ENCODE data around the gene TMEM17. TPM values are rescaled to one million over a fixed set of nuclear protein-coding genes. Genes with fewer than 3 reads are reported as not detected.

The TMEM17 gene
- total and polyA plus RNA-seq, 2 experiments from 2014 or later: 0.94 to 1.7 TPM

GRCh38 chr2:62539606-62540407, 33.8 kb upstream of the TMEM17 start:
- Histone ChIP-seq H3K4me1 (ENCODE audit: insufficient read depth) (peaks cover 7% of the 10 kb centered on the region; the same call in 1 of the 2 replicates), H3K36me3 (ENCODE audit: insufficient read depth) (no peaks in the 10 kb centered on the region), H2AFZ (no peak overlapping the region), H3K27ac (ENCODE audit: low read depth) (no peak overlapping the region), H3K9me2 (ENCODE audit: insufficient read depth) (peaks cover 9% of the 10 kb centered on the region; the same call in 1 of the 2 replicates), H3K4me3 (no peak overlapping the region), H3F3A (replicated peaks; ENCODE audit: low read depth) (no peaks in the 10 kb centered on the region), H3K79me2 (replicated peaks; ENCODE audit: insufficient read depth) (no peaks in the 10 kb centered on the region), H4K20me1 (replicated peaks; ENCODE audit: insufficient read depth) (no peaks in the 10 kb centered on the region; the same call in 1 of the 2 replicates), H3K4me2 (no peak overlapping the region), H3K27me3 (ENCODE audit: insufficient read depth) (no peaks in the 10 kb centered on the region)
- DNase-seq (ENCODE audit: low spot score) (no peak), ATAC-seq (no peak)
- Mint-ChIP-seq H3K27ac (no peak overlapping the region), H3K4me1 (peaks cover 11% of the 10 kb centered on the region), H3K27me3 (ENCODE audit: insufficient read depth, low read depth, poor library complexity) (peaks cover 7% of the 10 kb centered on the region), H3K9me3 (peaks cover 13% of the 10 kb centered on the region), H3K36me3 (ENCODE audit: low read depth) (peaks cover 9% of the 10 kb centered on the region), H3K4me3 (no peak overlapping the region)
- TF ChIP-seq POLR2AphosphoS5 (IDR thresholded peaks at IDR 0.05; ENCODE audit: low read depth) (no peak), EZH2phosphoT487 (IDR thresholded peaks at IDR 0.05; ENCODE audit: unreplicated experiment) (no peak), CREB1 (CRISPR knock-in tag; IDR thresholded peaks at IDR 0.05; ENCODE audit: low read depth) (no peak), CTCF (conservative IDR thresholded peaks at IDR 0.05; ENCODE audit: low read depth in 2 of 2) (no peak)

DNA sequence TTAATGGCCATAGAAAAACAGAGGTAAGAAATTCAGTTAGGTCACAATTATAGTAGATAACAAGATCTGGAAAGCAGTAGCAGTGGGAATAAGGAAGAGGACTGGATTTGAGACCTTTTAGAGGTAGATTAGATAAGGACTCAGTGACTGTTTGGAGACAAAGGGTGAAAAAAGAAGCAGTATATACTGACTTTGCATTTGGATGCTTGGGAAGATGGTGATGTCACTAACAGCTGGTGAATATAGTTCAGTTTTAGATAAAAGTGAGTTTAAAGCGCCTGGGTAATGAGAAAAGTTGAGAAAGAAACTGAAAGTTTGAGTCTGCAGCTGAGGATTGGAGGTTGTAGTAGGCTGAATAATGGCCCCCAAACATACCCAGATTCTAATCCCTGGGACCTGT, 32.8 kb upstream of the TMEM17 start:
- Histone ChIP-seq H3K9me2 (ENCODE audit: insufficient read depth) (0 out of 2 replicates have a peak, but pooled peaks cover 7% of the 10 kb centered on the region), H3F3A (replicated peaks; ENCODE audit: low read depth) (no peaks in the 10 kb centered on the region), H3K4me1 (ENCODE audit: insufficient read depth) (peaks cover 7% of the 10 kb centered on the region; the same call in 1 of the 2 replicates), H3K4me2 (no peak overlapping the region), H3K27ac (ENCODE audit: low read depth) (no peak overlapping the region), H4K20me1 (replicated peaks; ENCODE audit: insufficient read depth) (no peaks in the 10 kb centered on the region; the same call in 1 of the 2 replicates), H3K4me3 (no peak overlapping the region), H3K27me3 (ENCODE audit: insufficient read depth) (no peaks in the 10 kb centered on the region), H3K36me3 (ENCODE audit: insufficient read depth) (0 out of 2 replicates have a peak, but pooled peaks cover 3% of the 10 kb centered on the region), H3K79me2 (replicated peaks; ENCODE audit: insufficient read depth) (no peaks in the 10 kb centered on the region), H2AFZ (no peak overlapping the region)
- DNase-seq (ENCODE audit: low spot score) (no peak), ATAC-seq (no peak)
- Mint-ChIP-seq H3K36me3 (ENCODE audit: low read depth) (peaks cover 18% of the 10 kb centered on the region), H3K27me3 (ENCODE audit: insufficient read depth, low read depth, poor library complexity) (peaks cover 10% of the 10 kb centered on the region), H3K9me3 (peaks cover 23% of the 10 kb centered on the region), H3K27ac (no peak overlapping the region), H3K4me3 (no peak overlapping the region), H3K4me1 (peaks cover 13% of the 10 kb centered on the region)
- no peak for TF ChIP-seq CTCF (conservative IDR thresholded peaks at IDR 0.05; ENCODE audit: low read depth in 2 of 2)
- TF ChIP-seq STAT1 (IDR thresholded peaks at IDR 0.05; ENCODE audit: unreplicated experiment): no peak
- TF ChIP-seq CREB1 (CRISPR knock-in tag; IDR thresholded peaks at IDR 0.05; ENCODE audit: low read depth): no peak
- no peak for TF ChIP-seq EZH2 (IDR thresholded peaks at IDR 0.05; ENCODE audit: low read depth, unreplicated experiment)
- TF ChIP-seq, protein P1, sequence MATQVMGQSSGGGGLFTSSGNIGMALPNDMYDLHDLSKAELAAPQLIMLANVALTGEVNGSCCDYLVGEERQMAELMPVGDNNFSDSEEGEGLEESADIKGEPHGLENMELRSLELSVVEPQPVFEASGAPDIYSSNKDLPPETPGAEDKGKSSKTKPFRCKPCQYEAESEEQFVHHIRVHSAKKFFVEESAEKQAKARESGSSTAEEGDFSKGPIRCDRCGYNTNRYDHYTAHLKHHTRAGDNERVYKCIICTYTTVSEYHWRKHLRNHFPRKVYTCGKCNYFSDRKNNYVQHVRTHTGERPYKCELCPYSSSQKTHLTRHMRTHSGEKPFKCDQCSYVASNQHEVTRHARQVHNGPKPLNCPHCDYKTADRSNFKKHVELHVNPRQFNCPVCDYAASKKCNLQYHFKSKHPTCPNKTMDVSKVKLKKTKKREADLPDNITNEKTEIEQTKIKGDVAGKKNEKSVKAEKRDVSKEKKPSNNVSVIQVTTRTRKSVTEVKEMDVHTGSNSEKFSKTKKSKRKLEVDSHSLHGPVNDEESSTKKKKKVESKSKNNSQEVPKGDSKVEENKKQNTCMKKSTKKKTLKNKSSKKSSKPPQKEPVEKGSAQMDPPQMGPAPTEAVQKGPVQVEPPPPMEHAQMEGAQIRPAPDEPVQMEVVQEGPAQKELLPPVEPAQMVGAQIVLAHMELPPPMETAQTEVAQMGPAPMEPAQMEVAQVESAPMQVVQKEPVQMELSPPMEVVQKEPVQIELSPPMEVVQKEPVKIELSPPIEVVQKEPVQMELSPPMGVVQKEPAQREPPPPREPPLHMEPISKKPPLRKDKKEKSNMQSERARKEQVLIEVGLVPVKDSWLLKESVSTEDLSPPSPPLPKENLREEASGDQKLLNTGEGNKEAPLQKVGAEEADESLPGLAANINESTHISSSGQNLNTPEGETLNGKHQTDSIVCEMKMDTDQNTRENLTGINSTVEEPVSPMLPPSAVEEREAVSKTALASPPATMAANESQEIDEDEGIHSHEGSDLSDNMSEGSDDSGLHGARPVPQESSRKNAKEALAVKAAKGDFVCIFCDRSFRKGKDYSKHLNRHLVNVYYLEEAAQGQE (IDR thresholded peaks at IDR 0.05; ENCODE audit: unreplicated experiment): no peak
- no peak for TF ChIP-seq POLR2AphosphoS5 (IDR thresholded peaks at IDR 0.05; ENCODE audit: low read depth)
- TF ChIP-seq ZNF331 (CRISPR knock-in tag; IDR thresholded peaks at IDR 0.05; ENCODE audit: low read depth): no peak
- no peak for TF ChIP-seq EZH2phosphoT487 (IDR thresholded peaks at IDR 0.05; ENCODE audit: unreplicated experiment)
